NCI-H1436 (cell line): ENCODE measurements around the gene ESRRG.
"Not testable (repeated sequence)": the region's sequence is repeated elsewhere in the genome, so short reads cannot be mapped to it uniquely, and the experiment has no call there.

Experiments used
- DNase-seq: peaks from one replicate; lab custom pipeline; 2025; lab: John Stamatoyannopoulos, UW

Gene ESRRG

GRCh38 chr1:216563087-216563486 is 160.1 kb downstream of the ESRRG start:
- DNase-seq = peak; percentile 32

GRCh38 chr1:216562383-216562782 is 160.8 kb downstream of the ESRRG start:
- DNase-seq = peak; percentile 23

- peak; percentile 39 for DNase-seq
These were observed 162.7 kb downstream of the ESRRG start for GRCh38 chr1:216560527-216560926.

GRCh38 chr1:216559359-216559758 is 163.9 kb downstream of the ESRRG start:
- DNase-seq = no peak

- no peak for DNase-seq
These were observed 167.6 kb downstream of the ESRRG start for GRCh38 chr1:216555653-216556052.

- no peak for DNase-seq
These were observed 168.3 kb downstream of the ESRRG start for GRCh38 chr1:216554934-216555333.

GRCh38 chr1:216553766-216554165 is 169.5 kb downstream of the ESRRG start:
- no peak for DNase-seq

- no peak for DNase-seq
These were observed 170.2 kb downstream of the ESRRG start for GRCh38 chr1:216553040-216553439.

- DNase-seq = no peak
These were observed 173.4 kb downstream of the ESRRG start for GRCh38 chr1:216549796-216550195.

GRCh38 chr1:216542741-216543140 is 180.5 kb downstream of the ESRRG start:
- DNase-seq = no peak

- DNase-seq = no peak
These were observed 181.0 kb downstream of the ESRRG start for GRCh38 chr1:216542263-216542662.

GRCh38 chr1:216535751-216536150 is 187.5 kb downstream of the ESRRG start:
- no peak for DNase-seq

- no peak for DNase-seq
These were observed 188.2 kb downstream of the ESRRG start for GRCh38 chr1:216535059-216535458.

GRCh38 chr1:216533776-216534175 is 189.5 kb downstream of the ESRRG start:
- peak; percentile 15 for DNase-seq

GRCh38 chr1:216532251-216532798 is 190.9 kb downstream of the ESRRG start:
- no peak for DNase-seq

- DNase-seq = no peak
These were observed 191.7 kb downstream of the ESRRG start for GRCh38 chr1:216531263-216532239.

- not testable (repeated sequence) for DNase-seq
These were observed 193.4 kb downstream of the ESRRG start for GRCh38 chr1:216529851-216530250.

- no peak for DNase-seq
These were observed 194.4 kb downstream of the ESRRG start for GRCh38 chr1:216528816-216529215.

GRCh38 chr1:216523449-216524190 is 199.6 kb downstream of the ESRRG start:
- DNase-seq = no peak

- DNase-seq = no peak
These were observed 200.2 kb downstream of the ESRRG start for GRCh38 chr1:216523043-216523442.

GRCh38 chr1:216521477-216521876 is 201.8 kb downstream of the ESRRG start:
- no peak for DNase-seq

- no peak for DNase-seq
These were observed 204.2 kb downstream of the ESRRG start for GRCh38 chr1:216518844-216519627.
